Mucosa of rectum (tissue), 2 donors: ENCODE results near the gene RNF148.

Experiments
- H3K27ac ChIP-seq, 2 donors: one replicate each; pipeline ENCODE4 v1.7.0; 2013; ENCODE audit warnings: inconsistent platforms in 2 of 2, low read depth in 2 of 2, low read length in 2 of 2
- H3K27me3 ChIP-seq, 2 donors: one replicate each; pipeline ENCODE4 v1.7.0; 2013; ENCODE audit warnings: low read length in 2 of 2; ENCODE audit not compliant: control insufficient read depth in 2 of 2, insufficient read depth in 2 of 2
- H3K36me3 ChIP-seq, 2 donors: one replicate each; pipeline ENCODE4 v1.7.0; 2013; ENCODE audit warnings: low read length in 2 of 2; ENCODE audit not compliant: control insufficient read depth in 2 of 2, insufficient read depth in 2 of 2
- H3K4me1 ChIP-seq, 2 donors: one replicate each; pipeline ENCODE4 v1.7.0; 2013; ENCODE audit warnings: low read length in 2 of 2, mild to moderate bottlenecking in 1 of 2; ENCODE audit not compliant: control insufficient read depth in 2 of 2, insufficient read depth in 2 of 2
- H3K4me3 ChIP-seq, 2 donors: one replicate each; pipeline ENCODE4 v1.7.0; 2013; ENCODE audit warnings: low read length in 2 of 2
- H3K9ac ChIP-seq, 2 donors: one replicate each; pipeline ENCODE4 v1.7.0; 2013; ENCODE audit warnings: low read length in 2 of 2, low read depth in 1 of 2, mild to moderate bottlenecking in 1 of 2
- H3K9me3 ChIP-seq, 2 donors: one replicate each; pipeline ENCODE4 v1.7.0; 2013; ENCODE audit warnings: low read length in 2 of 2; ENCODE audit not compliant: control insufficient read depth in 2 of 2
- donor health status: healthy.
- donor health status: Normal muscosa, but diverticular disease.

Gene RNF148

GRCh38 chr7:122702872-122703510 is at the start of gene RNF148:
Gene RNF148 (minus strand): TSS chr7:122702922. CDS start chr7:122702750, 172 bp downstream.
- Histone ChIP-seq H3K27me3 (no peaks in the 10 kb centered on the region), H3K4me3 (no peak within 1 kb of the TSS), H3K9me3 (no peaks in the 10 kb centered on the region), H3K36me3 (no peaks in the 10 kb centered on the region), H3K4me1 (no peaks in the 10 kb centered on the region), H3K9ac (no peak within 1 kb of the TSS), H3K27ac (no peak within 1 kb of the TSS)

DNA sequence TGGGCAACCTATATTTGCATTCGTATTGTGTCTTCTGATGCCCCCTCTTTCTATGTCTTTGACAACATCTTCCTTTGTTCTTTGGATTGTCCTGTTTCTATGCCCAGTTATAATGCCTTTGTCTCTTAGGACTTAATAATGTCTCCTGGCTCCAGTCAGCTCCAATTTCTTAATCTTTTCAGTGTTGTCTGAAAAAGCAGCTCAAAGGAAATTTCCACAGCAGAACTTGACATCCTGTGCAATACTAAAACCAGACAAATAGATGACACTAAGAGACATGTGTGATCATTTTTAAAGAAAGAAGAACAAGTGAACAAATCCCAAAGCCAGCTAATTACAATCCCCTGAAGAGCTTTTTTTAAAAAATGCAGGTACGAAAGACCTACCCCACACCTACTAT is 47.7 kb upstream of the RNF148 start:
- Histone ChIP-seq H3K4me1 (no peaks in the 10 kb centered on the region), H3K27me3 (no peaks in the 10 kb centered on the region), H3K9me3 (no peaks in the 10 kb centered on the region), H3K27ac (no peak overlapping the region), H3K9ac (no peak overlapping the region), H3K4me3 (no peak overlapping the region), H3K36me3 (no peaks in the 10 kb centered on the region)

DNA sequence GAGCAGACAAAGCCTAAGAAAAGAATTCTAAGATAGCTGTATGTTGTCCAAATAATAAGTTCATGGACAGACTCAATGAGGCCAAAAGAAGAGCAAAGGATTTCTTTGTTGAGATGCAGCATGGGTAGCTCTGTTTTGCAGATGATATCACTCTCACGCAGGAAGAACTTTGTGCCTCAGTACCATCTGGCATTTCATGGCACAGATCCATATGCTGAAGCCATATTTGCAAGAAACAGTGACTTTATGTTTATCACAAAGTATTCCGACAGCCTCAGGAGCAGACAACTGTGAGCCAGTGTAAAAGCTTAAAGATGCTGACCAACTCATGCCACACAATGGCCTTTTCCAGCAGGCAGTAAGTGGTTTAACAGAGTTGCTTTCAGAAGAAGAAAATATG is 45.5 kb upstream of the RNF148 start:
- Histone ChIP-seq H3K27ac (no peak overlapping the region), H3K36me3 (no peaks in the 10 kb centered on the region), H3K27me3 (no peaks in the 10 kb centered on the region), H3K4me3 (no peak overlapping the region), H3K9me3 (no peaks in the 10 kb centered on the region), H3K9ac (no peak overlapping the region), H3K4me1 (no peaks in the 10 kb centered on the region)

GRCh38 chr7:122746948-122747347 is 44.2 kb upstream of the RNF148 start:
- Histone ChIP-seq H3K4me1 (no peaks in the 10 kb centered on the region), H3K4me3 (no peak overlapping the region), H3K27ac (no peak overlapping the region), H3K9me3 (no peaks in the 10 kb centered on the region), H3K9ac (no peak overlapping the region), H3K36me3 (no peaks in the 10 kb centered on the region), H3K27me3 (no peaks in the 10 kb centered on the region)

DNA sequence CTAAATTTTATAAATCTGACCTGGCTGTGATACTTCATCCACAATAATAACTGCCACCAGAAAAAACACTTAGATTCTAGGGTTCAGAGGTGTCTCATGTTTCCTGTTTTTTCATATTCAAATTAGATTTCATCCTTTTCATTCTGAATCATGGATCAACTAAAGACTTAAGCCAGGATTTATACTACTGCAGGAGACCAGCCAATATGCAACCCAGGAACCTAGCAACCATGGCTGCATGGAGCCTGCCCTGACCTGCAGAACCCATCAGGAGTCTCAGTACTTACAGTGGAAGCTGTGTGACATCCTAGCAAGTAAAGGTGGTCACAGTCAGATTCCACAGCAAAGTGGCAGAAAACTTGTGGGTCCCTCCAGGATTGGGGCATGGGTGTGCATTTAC is 40.5 kb upstream of the RNF148 start:
- Histone ChIP-seq H3K9me3 (no peaks in the 10 kb centered on the region), H3K4me1 (no peaks in the 10 kb centered on the region), H3K27ac (no peak overlapping the region), H3K9ac (no peak overlapping the region), H3K36me3 (no peaks in the 10 kb centered on the region), H3K4me3 (no peak overlapping the region), H3K27me3 (no peaks in the 10 kb centered on the region)

DNA sequence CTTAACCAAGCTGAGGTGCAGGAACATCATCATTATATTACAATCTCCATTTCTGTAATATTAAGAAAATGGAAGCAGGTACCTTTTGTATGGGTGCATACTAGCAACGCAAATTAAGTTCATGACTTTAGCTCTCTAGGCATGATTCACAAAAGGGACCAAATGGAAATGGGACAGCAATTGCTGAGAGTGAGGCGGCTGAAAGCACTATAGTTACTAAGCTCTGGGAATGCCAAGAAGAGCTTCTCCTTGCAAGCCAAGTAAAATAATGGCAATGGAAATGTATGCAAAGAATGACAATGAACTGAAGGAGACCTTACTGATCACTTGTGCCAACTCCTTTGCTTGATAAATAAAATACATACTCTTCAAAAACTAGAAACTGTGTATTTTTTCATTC is 36.2 kb upstream of the RNF148 start:
- no peaks in the 10 kb centered on the region for H3K9me3 ChIP-seq

GRCh38 chr7:122736183-122736582 is 33.5 kb upstream of the RNF148 start:
- Histone ChIP-seq H3K4me1 (no peaks in the 10 kb centered on the region), H3K4me3 (no peak overlapping the region), H3K36me3 (no peaks in the 10 kb centered on the region), H3K27me3 (no peaks in the 10 kb centered on the region), H3K9ac (no peak overlapping the region), H3K27ac (no peak overlapping the region), H3K9me3 (no peaks in the 10 kb centered on the region)

More for the DNA sequence above, 36.2 kb upstream of the RNF148 start:
- H3K9ac ChIP-seq, result no peak overlapping the region
- no peaks in the 10 kb centered on the region for H3K27me3 ChIP-seq
- no peaks in the 10 kb centered on the region for H3K36me3 ChIP-seq
- H3K4me1 ChIP-seq, result no peaks in the 10 kb centered on the region
- no peak overlapping the region for H3K4me3 ChIP-seq
- no peak overlapping the region for H3K27ac ChIP-seq

DNA sequence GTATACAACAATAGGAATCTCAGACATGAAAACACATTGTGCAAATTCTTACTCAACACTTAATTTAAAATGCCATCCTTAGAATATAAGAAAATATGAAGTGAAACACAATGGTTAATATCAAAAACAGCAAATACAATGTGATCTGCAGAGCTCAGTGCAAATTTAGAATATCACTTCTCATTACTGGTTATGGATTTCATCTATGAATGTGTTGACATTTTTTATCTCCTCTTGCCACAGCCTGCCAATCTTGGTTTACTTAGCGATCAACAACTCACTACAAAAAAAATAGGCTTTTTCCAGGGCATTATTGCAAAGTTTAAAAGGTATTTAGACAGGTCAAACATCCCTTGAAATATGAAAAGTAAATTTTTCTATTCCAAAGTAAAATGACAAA is 25.0 kb upstream of the RNF148 start:
- Histone ChIP-seq H3K27me3 (no peaks in the 10 kb centered on the region), H3K4me3 (no peak overlapping the region), H3K36me3 (no peaks in the 10 kb centered on the region), H3K9me3 (no peaks in the 10 kb centered on the region), H3K9ac (no peak overlapping the region), H3K4me1 (no peaks in the 10 kb centered on the region), H3K27ac (no peak overlapping the region)

DNA sequence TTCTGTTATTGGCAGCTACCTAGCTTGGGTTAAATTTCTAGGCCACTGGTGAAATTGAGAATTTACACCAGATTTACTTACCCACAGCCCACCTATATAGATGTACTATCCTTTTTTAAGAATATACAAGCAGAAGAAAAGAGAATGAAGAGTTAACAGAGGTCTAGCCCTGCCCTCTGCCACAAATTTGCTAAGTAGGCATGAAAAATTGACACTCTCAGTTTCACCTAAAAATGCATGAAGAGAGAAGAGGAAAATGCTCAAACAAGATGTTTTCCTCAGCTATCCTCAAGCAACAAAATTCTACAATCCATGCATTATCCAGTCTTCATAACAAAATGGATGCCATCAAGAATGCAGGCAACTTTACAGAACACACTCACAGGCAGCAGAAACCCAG is 24.6 kb upstream of the RNF148 start:
- Histone ChIP-seq H3K27ac (no peak overlapping the region), H3K9me3 (no peaks in the 10 kb centered on the region), H3K4me3 (no peak overlapping the region), H3K4me1 (no peaks in the 10 kb centered on the region), H3K36me3 (no peaks in the 10 kb centered on the region), H3K27me3 (no peaks in the 10 kb centered on the region), H3K9ac (no peak overlapping the region)

DNA sequence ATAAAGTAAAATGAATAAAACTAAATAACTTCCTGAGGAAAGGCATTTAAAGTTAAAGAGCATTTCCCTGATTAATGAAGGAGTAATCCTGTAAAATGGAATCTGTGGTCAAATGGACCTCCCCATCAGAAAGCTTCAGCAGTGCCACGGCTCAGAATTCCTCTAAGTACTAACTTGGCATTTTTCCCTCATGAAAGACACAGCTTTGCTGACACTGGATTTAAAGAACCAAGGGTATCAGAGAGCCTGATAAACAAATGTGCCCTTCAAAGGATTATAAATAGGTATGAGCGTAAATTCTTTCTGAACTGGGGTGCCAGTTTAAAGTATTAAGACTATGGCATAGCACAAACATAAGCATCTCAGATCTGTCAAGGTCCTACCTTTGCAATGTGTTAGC is 24.2 kb upstream of the RNF148 start:
- H3K4me3 ChIP-seq, result no peak overlapping the region
- no peak overlapping the region for H3K9ac ChIP-seq
- H3K9me3 ChIP-seq, result no peaks in the 10 kb centered on the region
- no peaks in the 10 kb centered on the region for H3K27me3 ChIP-seq
- H3K4me1 ChIP-seq, result no peaks in the 10 kb centered on the region
- no peaks in the 10 kb centered on the region for H3K36me3 ChIP-seq
- no peak overlapping the region for H3K27ac ChIP-seq

DNA sequence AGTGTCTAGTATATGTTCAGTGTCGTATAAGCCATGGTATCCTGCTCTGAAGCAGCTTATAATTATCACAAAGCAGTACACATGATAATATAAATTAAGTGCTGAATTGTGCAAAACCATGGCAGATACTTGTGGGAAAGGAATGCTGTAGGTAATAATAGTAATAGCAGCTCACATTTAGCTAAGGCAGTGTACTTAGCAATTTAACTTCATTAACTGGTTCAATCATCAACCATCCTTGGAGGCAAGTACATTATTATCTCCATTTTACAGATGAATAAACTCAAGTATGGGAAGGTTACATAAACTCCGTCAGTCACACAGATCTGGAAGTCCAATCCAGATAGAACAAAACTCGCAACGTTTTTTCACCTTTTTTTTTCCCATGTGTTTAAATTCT is 21.6 kb upstream of the RNF148 start:
- no peak overlapping the region for H3K27ac ChIP-seq
- H3K4me3 ChIP-seq, result no peak overlapping the region
- no peaks in the 10 kb centered on the region for H3K36me3 ChIP-seq
- H3K9me3 ChIP-seq, result no peaks in the 10 kb centered on the region
- no peaks in the 10 kb centered on the region for H3K27me3 ChIP-seq
- H3K9ac ChIP-seq, result no peak overlapping the region
- no peaks in the 10 kb centered on the region for H3K4me1 ChIP-seq
